NCI-H2081 treated with DMSO at 0.1 percent for 48 hours (cell line): ENCODE data around the gene GMPS.
"Not testable (repeated sequence)": the region's sequence is repeated elsewhere in the genome, so short reads cannot be mapped to it uniquely, and the experiment has no call there.

Experiments
- DNase-seq: peaks from one replicate; lab custom pipeline; 2025; lab: John Stamatoyannopoulos, UW

GMPS gene

DNA sequence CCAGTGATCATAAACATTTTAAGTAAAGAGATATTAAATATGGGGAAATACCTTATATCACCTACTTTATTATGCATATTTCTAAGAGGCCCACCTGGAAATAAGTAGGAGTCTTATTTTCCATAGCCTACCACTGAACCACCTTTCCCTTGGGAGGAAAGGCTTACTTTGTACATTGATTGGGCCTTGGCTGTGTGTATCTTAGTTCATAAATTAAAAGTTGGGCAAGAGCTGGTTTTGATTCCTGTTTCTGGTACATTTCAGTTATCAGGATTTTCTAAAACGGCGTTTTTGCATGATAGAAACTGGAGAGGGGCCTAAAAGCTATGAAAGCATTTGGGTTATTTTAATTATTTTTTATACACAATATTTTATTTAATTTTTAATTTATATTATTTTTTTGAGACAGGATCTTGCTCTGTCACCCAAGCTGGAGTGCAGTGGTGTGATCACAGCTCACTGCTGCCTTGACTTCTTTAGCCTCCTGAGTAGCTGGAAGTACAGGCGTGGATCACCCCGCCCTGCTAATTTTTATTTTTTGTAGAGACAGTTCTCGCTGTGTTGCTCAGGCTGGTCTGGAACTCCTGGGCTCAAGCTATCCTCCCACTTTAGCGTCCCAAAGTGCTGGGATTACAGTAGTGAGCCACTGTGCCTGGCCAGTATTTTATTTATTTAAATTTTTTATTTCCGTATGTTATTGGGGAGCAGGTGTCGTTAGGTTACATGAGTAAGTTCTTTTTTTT, 2.6 kb downstream of the GMPS start:
- no peak for DNase-seq

DNA sequence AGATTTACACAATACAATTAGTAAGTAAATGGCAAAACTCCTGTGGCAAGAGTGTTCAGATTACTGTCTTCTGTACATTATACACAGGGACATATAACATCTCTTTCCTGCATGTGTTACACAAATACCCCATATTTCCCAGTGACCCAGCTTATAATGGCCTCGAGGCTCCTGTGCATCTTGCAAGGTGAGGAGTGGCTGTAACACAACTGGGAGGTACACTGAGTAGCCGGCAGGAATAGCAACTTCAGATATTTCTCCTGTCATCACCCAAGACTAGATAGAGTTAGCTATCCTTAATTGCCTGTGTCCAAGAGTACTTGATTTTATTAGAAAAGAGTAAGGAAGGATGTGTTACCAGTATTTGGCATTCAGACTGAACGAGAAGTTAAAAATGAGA, 5.6 kb downstream of the GMPS start:
- no peak for DNase-seq

GRCh38 chr3:155876503-155876902, 6.1 kb downstream of the GMPS start:
- DNase-seq: no peak

DNA sequence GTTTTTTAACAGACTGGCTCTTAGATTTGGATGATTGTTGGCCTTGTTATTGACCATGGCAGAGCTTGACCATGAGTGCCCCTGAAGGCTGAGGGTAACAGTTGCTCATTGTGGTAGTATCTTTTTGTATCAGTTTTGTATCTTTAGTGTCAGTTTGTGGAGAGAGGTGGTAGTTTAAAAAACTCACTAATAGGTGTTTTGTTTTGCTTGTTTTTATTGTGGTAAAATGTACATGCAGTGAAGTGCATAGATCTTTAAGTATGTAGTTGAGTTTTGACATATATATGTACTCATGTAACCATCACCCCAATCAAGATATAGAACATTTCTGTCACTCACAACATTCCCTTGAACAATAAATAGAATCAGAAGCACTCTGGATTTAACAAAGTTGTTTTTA, 9.8 kb downstream of the GMPS start:
- no peak for DNase-seq

- no peak for DNase-seq
These were observed 13.8 kb downstream of the GMPS start for GRCh38 chr3:155884292-155884691.

GRCh38 chr3:155885292-155885691, 14.8 kb downstream of the GMPS start:
- no peak for DNase-seq

- not testable (repeated sequence) for DNase-seq
These were observed 15.9 kb downstream of the GMPS start for GRCh38 chr3:155886348-155886747.

DNA sequence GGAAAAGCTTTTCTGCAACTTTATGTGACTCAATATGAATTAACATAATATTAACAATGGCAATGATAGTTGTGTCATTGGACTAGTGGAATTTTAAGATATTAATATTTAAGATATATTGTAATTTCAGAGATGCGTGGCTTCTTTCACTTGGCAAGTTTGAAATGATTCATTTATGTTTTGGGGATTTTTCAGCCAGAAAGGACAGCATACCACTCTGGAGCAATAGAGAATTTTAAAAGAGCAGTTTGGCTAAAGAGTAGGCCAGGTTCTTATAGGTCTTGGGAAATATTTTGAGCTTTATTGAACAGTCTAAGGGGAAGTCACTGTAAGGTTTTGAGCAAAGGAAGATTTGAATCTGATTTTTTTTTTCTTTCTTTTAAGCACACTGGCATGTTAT, 16.5 kb downstream of the GMPS start:
- DNase-seq: no peak

DNA sequence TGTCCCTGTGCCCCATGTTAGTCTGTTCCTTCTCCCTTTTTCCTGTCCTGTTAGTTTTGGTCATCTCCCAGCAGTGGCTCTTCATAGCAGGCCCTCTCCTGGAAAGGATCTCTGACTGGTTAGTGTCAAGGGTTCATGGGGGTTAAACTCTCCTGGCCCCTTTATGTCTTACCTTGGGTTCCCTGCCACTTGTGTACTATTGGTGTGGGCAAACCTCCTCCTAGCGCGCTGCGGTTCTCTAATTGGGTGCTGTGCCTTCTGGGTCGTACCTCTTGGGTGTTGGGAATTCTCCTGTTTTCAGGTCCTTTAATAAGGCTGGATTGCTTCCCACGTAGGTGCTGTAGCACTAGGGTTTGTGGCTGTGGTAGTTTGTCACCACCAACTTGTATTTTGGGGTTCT, 18.8 kb downstream of the GMPS start:
- no peak for DNase-seq

DNA sequence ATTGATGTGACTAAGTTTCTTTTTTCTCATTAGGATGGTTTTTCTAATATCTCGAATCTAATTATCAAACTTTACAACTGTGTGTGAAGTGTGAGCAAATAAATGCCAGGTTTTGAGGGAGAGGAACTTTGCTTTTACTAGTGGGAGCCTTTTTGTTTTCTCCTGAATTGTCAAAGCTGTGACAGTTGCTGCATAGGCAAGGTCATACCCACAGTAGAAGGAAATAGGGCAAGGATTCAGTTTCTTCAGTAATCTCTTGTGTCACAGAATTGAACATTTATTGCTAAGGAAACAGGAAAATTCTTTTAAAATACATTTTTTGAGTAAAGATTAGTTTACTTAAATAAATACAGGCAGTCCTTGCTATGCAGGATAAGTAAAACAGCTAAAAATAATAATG, 19.5 kb downstream of the GMPS start:
- DNase-seq: no peak

DNA sequence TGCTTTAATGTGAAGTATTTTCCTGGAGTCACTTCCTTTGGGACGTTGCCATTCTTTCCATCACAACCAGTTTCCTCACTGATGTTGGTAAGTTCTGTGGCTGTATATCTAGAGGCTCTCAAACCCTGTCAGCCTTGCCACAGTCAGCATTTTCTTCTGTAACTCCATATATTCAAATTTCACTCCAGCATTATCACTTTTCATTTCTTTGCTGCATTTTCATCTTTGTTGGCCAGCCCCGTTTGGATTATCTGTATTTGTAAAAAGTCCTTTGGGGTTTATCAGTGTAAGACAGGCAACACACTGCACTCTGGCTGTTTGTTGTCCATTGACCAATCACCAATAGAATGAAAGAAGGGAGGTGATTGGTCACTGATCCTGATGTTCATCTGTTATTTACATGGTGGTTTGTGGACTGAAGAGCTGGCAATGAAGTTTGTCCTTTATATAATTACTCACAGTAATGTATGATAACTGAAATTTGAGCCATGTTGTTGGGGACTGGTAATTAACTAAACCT, 20.3 kb downstream of the GMPS start:
- no peak for DNase-seq

DNA sequence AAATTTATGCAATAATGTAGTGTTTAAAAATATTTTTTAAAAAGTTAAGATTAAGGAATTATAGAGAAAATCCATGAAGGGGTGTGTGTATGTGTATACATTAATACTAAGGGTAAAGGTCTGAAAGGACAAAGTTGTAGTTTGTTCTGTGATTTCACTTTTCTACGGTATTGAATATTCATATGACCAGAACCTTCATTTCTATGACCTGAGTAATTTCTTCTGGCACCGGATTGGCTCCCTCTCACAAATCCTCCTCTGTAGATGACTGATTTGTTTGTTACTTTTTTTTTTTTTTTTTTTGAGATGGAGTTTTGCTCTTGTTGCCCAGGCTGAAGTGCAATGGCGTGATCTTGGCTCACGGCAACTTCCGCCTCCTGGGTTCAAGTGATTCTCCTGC, 20.9 kb downstream of the GMPS start:
- DNase-seq: no peak

DNA sequence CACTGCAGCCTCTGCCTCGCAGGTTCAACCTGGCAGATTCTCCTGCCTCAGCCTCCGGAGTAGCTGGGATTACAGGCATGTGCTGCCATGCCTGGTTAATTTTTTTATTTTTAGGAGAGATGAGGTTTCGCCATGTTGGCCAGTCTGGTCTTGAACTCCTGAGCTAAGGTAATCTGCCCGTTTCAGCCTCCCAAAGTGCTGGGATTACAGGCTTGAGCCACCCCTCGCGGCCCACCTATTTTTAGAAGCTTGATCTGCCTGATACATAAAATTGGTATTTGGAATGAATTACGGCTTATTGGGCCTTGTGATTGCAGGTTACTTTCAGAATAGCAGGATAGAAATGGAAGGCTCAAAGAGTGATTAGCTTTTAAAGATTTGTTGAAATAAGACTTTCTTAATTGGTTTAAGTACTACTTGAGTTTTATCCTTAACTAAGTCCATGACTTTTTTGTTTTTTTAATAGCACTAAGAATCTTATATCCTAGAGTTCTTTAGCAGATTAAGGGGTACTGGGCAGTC, 25.0 kb downstream of the GMPS start:
- no peak for DNase-seq

DNA sequence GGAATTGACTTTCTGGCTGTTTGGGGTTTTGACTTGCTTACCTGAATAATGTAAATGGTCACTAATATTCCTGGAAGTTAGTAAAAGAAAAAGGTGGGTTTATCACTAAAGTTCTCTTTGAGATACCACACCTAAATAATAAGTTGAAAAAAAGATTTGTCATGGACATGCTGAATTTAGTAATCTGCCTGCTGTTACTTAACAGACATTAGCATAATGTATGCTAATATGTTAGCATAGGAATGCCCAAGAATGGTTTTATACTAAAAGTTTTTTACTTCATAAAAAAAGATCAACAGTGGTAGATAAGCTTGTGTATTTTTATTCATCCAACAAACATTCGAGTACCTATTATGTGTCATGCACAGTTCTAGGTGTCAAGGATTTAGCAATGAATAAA, 36.5 kb downstream of the GMPS start:
- no peak for DNase-seq

- no peak for DNase-seq
These were observed 37.6 kb downstream of the GMPS start for GRCh38 chr3:155908086-155908485.

DNA sequence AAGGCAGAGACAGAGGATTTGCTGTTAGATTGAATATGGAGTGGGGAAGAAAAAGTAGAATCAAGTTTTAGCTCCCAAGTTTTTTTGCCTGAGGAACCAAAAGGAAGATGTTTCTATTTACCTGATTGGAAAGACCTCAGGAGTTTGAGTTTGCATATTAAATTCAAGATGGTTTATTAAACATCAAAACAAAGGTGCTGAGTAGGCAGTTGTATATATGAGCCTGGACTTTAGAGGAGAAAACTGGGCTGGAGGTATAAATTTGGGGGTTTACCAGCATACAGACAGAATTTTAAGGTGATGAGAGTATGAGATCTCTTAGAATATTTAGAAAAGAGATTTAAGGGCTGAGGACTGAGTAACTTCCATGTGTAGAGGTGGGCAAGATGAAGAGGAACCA, 38.2 kb downstream of the GMPS start:
- DNase-seq: no peak

DNA sequence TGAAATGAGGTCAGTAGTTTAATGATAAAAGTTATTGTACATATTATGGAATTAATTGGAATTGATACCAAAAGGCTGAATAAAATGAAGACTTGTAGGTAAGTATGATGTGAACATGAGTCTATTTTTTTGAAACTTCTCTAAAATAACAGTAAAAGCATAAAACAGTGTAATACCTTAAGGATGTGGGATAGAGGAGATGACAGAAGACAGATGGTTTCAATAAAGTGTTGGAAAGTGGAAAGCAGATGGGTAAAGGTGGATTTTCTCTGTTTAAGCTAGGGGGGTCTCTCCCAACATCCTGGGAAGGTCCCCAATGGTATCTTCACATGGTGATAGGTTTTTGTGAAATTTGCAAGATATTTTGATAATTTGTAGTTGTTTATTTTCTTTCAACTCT, 41.6 kb downstream of the GMPS start:
- DNase-seq: no peak

GRCh38 chr3:155912579-155913190, 42.2 kb downstream of the GMPS start:
- no peak for DNase-seq

DNA sequence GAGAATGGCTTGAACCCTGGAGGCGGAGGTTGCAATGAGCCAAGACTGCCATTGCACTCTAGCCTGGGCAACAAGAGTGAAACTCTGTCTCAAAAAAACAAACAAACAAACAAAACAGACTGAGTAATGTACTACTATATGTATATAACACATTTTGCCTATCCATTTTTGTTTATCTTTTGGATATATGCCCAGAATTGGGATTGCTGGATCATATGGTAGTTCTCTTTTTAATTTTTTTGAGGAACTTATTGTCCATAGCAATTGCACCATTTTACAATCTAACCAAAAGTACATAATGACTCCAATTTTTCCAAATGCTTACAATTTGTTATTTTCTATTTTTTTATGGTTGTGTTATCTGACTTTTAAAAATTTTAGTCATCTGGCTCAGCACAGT, 47.3 kb downstream of the GMPS start:
- no peak for DNase-seq

GRCh38 chr3:155919728-155920127, 49.3 kb downstream of the GMPS start:
- DNase-seq: no peak

DNA sequence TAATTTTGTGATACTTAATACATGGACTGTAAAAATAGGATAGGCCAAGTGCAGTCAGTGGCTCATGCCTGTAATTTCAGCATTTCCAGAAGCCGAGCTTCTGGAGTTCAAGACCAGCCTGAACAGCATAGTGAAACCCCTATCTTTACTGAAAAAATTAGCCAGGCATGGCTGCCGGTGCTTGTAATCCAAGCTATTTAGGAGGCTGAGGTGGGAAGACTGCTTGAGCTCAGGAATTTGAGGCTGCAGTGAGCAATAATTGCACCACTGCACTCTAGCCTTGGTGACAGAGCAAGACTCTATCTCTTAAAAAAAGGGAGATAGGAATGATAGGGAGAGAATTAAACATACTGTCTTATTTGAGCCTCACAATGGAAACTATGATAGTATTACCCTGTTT, 51.0 kb downstream of the GMPS start:
- DNase-seq: no peak

DNA sequence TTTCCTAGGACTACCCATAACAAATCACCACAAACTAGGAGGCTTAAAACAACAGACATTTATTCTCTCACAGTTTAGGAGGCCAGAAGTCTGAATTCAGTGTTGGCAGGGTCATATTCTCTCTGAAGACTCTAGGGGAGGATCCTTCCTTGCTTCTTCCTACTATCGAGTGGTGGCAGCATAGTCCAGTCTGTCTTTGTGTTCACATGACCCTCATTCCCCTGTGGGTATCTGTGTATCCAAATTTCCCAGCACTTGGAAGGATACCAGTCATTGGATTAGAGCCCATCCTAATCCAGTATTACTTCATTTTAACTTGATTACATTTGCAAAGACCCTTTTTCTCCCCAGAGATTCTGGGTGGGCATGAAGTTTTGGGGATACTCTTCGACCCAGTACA, 63.8 kb downstream of the GMPS start:
- DNase-seq: no peak

GRCh38 chr3:155938409-155938808, 68.0 kb downstream of the GMPS start:
- no peak for DNase-seq

DNA sequence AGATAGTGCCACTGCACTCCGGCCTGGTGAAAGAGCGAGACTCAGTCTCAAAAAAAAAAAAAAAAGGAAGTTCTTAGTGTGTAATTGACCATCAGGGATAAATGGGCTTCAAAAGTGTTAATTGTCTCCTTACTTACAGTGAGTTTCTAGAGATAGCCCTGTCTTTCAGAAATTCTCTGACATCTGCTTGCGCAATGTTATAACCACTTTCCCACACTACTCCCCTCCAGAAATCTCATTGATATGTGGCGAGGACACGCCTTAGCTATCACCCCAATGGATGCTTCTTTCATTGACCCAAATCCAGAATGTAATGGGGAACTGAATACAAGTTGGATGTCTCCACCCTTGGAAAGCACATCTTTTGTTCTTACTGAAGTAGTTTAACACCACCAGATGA, 70.9 kb downstream of the GMPS start:
- DNase-seq: no peak
